ENCODE measurements around the gene MMP8.

Gene MMP8

DNA sequence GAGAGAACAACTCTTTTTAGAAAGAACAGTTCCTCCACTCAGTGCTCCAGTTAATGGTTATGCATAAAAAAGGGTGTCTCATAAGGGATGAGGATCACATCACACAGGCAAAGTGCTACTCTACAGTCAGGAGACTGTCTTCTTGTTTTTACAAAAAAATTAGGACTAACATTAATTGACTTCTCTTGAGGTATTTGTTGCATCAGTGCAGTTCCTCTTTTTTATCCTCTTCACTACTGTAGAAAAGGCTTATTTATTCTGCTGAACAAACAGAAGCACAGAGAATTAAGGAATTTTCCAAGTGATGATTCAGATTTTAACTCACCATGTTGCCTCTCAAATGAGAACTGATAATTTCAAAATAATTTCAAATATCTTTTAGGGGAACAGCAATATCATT is 1.9 kb downstream of the MMP8 start:
- in situ Hi-C loops (cut with HindIII; ENCODE audit: low sequenced_read_pairs): no loop called here

DNA sequence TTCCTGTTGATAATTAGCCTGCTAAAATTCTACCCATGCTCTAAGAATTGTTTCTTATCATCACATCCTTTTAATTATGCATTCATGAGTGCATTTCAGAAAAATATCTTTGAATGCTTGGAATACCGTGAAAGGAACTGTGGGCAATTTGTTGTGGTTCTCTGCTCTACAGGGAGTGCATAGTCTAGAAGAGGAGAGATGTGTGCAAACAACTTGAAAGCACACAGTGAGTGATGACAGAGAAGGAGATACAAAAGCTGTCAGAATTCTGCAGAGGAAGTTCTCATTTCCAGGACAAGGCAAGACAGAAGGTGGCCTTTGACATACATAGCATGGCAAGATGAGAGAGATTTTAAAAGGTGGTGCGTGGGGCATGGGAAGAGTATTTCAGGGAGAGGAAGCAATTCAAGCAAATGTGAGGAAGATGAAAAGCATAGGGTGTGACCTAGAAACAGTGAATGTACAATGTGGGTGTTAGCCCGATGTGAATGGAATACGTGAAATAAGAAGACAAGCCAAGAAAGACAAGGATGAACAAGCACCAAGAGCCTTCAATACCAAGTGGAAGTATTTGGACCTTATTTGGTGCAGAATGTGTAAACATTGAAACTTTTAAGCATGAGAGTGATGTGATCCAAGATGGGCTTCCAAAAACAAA is 5.0 kb downstream of the MMP8 start:
- in situ Hi-C loops (cut with HindIII; ENCODE audit: low sequenced_read_pairs): no loop called here

DNA sequence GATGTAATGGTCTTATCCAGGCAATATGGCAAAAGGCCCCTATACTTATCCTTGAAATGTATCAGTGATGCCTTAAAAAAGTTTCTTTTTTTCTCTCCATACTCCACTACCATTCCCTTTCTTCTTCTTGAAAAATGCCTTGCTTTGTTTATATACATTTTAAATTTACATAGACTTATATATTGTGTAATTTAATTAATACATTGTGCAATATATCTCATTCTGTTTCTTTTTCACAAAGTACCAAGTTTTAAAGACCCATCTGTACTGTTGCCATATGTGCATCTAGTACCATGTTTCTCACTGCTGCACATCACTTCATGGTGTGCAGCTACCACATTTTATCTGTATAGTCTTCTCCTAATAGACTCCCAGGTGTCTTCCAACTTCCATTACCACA is 7.5 kb downstream of the MMP8 start:
- in situ Hi-C loops (cut with HindIII; ENCODE audit: low sequenced_read_pairs): no loop called here

DNA sequence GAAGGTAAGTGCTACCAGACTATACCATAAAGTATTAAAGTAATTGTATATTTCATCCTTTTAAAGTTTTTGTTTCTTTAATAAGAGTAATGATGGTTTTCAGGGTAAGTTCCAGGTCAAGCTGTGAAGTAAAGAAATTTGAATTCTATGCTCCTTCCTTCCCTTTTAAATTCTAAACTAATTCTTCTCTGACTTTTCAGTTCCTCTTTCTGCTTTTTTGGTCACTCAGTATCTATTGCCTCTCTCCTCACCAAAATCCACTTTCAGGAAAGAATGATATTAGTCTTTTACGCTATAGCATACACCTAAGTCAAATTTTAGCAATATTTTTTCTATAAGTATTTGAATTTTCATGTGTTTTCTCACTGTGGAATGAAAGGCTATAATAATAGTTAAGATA is 8.2 kb downstream of the MMP8 start:
- in situ Hi-C loops (cut with HindIII; ENCODE audit: low sequenced_read_pairs): no loop called here

DNA sequence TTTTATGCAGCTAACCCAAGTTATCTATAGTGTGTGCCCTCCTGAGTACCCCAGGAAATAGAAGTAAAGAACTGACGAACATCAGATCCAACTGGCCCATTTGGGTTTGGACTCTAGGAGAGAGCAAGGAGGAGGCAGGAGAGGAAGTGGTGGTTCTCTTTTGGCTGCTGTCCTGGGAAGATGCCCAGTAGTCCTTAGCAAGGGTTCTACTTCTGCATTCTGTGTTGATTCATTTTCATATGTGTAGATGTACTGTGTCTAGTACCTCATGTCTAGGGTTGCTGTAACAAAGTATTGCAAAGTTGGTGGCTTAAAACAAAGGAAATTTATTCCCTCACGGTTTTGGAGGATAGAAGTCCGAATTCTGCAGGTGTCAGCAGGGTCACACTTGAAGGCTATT is 12.6 kb downstream of the MMP8 start:
- in situ Hi-C loops (cut with HindIII; ENCODE audit: low sequenced_read_pairs): no loop called here

DNA sequence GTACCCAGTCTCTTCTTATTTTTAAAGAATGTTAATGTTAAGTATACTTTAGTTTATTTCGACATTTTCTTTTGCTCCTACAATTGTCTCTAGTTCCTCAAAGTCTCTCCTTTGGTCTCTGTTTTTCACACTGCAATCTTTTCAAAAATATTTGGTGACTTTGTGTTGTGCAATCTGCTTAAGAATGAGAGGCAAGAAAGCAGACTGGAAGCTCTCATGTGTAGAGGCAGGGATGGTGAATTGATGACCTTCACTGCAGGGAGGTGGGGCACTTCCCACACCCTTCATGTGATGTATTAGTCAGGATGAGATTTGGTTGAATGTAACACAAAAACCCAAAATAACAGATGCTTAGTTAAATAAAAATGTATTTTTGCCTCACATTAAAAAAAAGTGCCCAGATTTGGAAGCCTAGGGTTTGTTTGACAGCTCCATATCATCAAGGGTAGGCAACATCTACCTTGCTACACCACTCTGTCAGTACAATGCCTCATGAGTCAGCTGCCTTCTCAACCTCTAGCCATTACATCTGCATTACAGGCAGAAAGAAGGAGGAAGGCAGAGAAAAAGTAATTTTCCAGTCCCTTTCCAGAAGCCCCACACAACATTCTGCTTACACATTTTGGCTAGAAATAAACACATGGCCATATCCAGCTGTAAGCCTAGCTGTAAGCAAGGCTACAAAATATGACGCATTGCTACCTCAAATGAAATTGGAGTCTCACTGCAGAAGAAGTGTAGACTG is 15.4 kb downstream of the MMP8 start:
- in situ Hi-C loops (cut with HindIII; ENCODE audit: low sequenced_read_pairs): no loop called here

DNA sequence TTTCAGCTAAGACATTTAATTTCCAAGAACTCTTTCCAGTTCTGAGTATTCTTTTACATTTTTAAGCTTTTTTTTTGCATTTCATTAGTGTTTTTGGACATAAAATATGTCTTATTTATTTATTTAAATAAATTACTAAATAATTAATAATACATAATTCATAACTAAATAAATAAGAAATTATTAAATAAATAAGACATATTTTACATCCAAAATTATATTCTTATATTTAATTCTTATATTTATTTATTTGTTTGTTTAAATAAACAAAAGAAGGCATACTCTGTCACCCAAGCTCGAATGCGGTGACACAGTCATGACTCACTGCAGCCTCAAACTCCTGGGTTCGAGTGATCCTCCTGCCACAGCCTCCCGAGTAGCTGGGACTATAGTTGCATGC is 16.1 kb downstream of the MMP8 start:
- in situ Hi-C loops (cut with HindIII; ENCODE audit: low sequenced_read_pairs): no loop called here

DNA sequence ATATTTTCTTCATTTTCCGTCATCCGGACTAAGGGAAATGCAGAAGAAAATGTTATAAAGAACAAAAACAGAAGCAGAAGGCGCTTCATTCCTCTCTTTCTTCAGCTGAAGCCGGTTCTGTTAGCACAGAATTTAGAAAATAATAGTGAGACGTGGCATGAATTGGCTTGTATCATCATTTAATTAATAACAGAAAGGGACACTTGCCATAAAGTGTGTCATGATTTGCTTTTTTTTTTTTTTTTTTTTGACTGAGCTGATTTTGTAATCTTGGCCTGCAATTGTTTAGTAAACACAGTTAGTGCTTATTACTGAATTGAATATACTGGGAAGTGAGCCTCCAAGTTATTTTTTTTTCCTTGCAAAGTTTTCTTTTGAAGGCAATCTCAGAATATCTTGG is 19.1 kb downstream of the MMP8 start, which contains the start of gene MMP27:
MMP27 (minus strand) TSS at position 144 of the 400 bp plus-strand sequence; CDS start at position 89, 55 bp downstream.
- in situ Hi-C loops (cut with HindIII; ENCODE audit: low sequenced_read_pairs): no loop called here

DNA sequence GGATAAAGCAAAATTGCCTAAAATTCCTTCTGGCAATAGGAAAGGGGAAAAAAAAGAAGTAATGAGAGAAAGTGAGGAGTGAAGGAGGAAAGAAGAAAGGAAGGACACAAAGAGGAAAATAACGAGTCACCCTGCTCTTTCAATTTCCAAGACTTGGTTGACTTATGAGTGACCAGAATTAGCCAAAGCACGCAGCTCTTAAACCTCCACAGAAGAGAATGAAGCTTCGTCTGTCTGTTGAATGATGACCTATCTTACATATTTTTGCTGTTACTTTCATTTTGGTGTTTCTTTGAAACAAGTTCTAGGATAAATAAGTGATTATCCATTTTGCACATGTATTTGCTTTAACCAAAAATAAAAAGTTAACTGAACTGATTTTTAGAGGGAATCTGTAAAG is 19.9 kb downstream of the MMP8 start:
- in situ Hi-C loops (cut with HindIII; ENCODE audit: low sequenced_read_pairs): no loop called here

DNA sequence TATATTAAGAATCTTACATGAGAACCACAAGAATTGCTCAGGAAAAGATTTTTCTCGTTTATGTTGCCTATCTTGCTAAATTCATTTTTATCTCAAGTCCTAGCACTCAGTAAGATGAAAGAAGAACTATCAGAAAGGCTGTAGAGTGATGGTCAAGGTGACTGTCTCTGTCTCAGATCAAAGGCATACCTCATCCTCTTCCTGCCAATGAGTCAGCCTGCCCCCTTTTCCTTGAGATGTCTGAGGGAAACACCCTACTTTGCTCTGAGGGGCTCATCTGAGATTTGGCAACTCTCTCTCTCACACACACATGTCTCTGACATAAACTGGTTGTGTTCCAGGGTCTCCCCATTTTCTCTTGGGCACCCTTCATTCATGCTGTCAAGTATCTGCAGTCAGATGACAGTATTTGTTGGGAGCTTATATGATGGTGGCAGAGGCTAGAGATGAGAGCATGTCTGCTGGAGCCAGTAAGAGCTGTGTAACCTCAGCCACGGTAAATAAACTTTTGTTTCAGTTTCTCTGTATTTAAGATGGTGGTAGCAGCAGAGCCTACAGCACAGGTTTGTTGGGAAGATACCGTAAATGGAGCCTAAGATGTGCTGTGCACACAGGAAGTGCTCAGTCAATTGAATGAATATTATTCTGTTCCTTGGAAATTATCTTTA is 20.8 kb downstream of the MMP8 start:
- in situ Hi-C loops (cut with HindIII; ENCODE audit: low sequenced_read_pairs): no loop called here

DNA sequence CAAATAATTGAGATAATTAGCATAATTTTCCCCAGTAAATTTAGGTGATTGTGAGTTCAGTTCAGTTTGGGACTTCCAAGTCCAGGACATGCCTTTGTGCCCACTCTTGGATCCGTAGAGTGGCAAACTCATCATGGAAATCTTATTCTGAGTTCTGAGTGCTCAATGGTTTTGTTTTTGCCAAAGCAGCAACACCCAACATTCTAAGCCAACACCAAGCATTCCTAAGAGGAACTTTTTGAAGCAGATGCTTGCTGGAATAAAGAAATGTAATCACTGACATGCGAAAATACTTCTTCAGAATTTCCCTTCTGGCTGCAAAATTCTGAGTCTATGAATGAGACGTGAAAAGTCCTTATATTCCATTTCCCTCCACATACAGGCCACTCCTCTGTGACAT is 29.6 kb downstream of the MMP8 start:
- in situ Hi-C loops (cut with HindIII; ENCODE audit: low sequenced_read_pairs): no loop called here

DNA sequence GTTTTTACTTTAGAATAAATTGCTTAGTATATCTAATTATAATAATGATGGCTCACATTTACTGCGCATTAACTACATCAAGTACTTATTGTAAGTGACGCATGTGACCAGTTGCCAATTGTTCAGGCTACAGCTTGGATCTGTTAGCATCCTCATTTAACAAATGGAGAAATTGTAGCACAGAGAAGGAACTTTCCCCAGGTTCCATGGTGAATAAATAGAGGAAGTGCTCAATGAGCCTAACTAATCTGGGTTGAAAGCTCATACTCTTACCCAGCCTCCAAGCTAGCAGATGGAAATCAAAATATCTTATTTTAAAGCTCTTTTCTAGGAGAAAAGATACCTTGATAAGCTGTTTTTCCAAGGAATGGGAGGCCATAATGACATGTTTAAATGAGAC is 39.0 kb downstream of the MMP8 start:
- in situ Hi-C loops (cut with HindIII; ENCODE audit: low sequenced_read_pairs): no loop called here

DNA sequence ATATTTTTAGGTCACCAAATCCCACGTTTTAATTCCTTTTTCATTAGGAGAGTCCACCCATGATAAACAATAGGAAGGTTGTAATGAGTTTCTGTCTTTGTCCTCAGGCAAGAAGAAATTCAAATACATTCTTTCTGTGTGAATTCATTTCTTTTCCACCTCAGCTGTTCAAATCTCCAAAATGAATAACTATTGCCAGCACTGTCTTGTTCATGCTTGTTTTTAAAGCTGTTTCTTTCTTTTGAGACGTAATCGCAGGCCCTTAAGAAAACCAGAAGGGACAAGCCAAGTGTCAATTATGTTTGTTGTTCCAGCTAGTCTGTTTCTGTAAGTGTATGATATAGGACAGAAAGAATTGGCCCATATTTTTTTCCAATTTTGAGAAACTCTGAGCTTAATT is 39.4 kb downstream of the MMP8 start:
- in situ Hi-C loops (cut with HindIII; ENCODE audit: low sequenced_read_pairs): no loop called here

DNA sequence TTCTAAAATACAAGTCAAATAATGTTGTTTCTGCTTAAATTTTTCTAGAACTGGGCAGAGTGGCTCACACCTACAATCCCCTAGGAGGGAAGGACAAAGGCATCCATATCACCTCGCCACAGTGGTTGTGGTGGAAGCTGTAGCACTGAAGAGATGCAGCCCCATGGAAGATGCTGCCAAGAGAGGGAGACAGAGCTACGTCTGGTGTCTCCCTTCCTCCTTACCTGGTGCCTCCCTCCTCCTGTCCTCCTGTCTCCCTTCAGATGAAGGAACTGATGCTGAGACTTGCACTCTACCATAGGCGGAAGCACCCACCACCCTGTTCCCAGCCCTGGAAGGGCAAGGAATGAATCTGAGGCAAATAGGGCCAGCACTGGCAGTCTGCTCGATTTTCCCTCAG is 41.5 kb downstream of the MMP8 start:
- in situ Hi-C loops (cut with HindIII; ENCODE audit: low sequenced_read_pairs): no loop called here

DNA sequence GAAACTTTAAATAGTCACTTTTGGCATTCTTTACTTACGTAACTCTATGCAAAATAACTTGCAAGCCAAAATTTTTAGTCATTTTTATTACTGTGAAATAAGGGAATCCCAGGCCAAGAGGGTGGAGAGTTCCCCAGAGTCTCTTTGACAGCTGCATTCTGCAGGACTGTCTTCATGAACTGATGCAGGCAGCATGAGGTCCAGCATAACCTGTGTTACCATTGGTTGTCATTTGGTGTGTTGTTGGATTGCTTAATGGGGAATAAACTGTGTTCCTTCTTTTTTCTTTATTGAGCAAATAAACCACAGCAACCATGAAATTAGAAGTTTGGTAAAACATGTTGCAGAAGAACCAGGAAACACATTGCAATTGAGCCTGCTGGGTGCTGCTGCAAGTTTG is 43.8 kb downstream of the MMP8 start:
- in situ Hi-C loops (cut with HindIII; ENCODE audit: low sequenced_read_pairs): no loop called here

DNA sequence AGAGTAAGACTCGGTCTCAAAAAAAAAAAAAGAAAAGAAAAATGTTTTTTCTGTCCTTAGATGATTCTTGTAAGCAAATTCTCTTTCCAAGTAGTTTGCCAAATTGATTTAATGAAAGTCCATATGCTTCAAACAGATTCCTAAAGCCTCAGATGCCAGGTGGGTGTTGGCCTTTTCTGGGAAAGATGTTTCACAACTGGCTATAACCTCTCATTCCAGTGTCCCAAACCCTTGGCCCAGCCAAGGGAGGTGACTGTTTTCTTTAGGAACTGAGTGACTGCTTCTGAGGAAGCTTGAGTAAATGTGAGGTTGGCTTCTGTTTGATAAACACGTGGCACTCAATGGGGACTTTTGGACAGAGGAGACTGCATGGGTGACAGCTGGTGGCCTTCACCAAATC is 46.7 kb downstream of the MMP8 start:
- in situ Hi-C loops (cut with HindIII; ENCODE audit: low sequenced_read_pairs): no loop called here

DNA sequence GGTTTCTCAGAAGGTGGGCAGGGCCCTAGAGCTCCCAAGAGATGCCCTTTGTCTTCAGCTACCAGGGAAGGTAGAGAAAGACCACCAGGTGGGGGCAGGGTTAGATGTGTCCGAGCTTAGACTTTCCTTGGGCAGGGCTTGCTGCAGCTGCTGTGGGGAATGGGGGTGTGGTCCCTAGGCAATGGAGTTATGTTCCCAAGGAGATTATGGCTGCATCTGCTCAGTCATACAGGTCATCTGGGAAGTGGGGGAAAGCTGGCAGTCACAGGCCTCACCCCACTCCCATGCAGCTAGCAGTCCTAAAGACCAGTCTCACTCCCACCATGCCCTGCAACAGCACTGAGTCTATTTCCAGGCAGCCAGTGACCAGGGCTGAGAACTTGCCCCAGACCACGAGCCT is 48.7 kb downstream of the MMP8 start:
- in situ Hi-C loops (cut with HindIII; ENCODE audit: low sequenced_read_pairs): no loop called here

DNA sequence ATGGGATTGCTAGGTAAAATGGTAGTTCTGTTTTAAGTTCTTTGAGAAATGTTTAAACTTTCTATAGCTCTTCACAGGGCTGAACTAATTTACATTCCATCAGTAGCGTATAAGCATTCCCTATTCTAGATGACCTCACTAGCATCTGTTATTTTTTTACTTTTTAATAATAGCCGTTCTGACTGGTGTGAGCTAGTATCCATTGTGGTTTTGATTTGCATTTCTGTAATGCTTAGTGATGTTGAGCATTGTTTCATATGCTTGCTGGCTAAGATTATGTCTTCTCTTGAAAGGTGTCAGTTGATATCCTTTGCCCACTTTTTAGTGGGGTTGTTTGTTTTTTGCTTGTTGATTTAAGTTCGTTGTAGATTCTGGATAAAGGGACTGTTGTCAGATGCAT is 55.1 kb downstream of the MMP8 start:
- in situ Hi-C loops (cut with HindIII; ENCODE audit: low sequenced_read_pairs): no loop called here

DNA sequence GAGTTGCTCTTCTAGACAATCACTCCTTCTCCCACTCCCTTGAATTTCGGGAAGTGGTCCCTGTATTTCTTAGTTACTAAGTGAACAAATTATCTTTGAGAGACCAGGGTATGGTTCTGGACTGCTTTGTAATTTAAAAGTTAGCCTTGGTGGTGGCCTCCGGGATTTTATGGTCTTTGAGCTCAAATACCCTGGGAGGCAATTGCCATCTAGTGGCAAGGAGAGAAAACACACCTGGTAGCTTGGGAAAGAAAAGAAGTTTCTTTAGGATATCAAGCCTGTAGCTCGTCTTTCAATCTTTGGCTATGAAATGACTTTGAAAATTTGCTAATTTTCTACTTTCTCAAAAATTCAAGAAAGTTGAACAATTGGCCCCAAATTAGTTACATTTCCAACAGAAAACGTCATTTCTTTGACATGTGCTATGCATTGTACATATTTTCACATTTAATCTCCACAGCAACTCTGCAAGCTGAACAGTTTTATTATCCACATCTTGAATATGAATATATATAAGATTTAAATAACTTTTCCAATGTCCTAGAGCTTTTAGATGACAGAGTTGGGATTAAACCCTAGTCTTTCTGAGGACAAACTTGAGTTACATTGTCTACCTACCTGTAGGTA is 58.3 kb downstream of the MMP8 start:
- in situ Hi-C loops (cut with HindIII; ENCODE audit: low sequenced_read_pairs): no loop called here

DNA sequence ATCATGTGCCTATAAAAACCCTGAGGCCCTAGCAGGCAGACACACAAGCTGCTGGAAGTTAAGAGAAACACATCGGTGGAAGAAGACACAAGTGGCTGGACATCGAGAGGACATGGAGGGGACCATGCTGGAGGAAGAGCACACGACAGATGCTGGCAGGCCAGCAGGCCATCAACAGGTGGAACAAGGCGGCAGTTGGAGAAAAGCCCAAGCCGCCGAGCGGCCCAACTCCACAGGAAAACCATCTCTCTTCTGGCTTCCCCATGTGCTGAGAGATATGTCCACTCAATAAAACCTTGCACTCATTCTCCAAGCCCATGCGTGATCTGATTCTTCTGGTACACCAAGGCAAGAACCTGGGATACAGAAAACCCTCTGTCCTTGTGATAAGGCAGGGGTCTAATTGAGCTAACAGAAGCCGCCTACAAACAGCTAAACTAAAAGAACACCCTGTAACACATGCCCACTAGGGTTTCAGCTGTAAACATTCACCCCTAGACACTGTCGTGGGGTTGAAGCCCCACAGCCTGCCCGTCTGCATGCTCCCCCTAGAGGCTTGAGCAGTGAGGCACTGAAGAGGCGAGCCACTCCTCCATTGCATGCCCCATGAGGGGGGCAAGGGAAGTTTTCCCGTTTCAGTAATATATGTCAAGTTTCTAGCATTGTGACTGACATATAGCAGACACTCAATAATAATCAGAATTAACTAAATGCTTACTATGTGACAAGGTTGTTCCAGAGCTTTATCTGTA is 60.6 kb downstream of the MMP8 start:
- in situ Hi-C loops (cut with HindIII; ENCODE audit: low sequenced_read_pairs): no loop called here

DNA sequence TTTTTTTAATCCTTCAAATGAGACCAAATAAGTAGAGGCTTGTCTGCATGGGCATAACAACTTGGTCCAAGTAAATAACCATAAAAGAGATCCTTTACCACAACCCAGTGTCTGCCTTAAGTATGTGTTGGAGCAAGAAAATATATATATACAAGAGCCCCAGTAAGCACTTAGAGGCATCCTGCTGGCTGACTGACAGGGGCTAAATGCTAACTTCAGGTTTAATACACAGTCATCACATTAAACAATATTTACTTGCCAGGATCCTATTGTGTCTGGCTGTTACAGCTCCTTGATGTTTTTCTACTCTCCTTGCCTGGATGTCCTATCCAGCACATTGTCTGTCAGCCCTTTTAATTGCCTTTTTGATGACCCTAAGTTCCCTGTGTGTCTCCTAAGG is 62.1 kb downstream of the MMP8 start:
- in situ Hi-C loops (cut with HindIII; ENCODE audit: low sequenced_read_pairs): no loop called here

Data from DLD1 (cell line).